ENCODE results near the gene CYP8B1. TPM values are rescaled to one million over a fixed set of nuclear protein-coding genes. Genes with fewer than 3 reads are reported as not detected.

The CYP8B1 gene
- total and polyA plus RNA-seq, 9 of the 15 experiments (the other 6 are each of a cell fraction or from before 2014, with no cell fraction given) = 0.04 TPM; not detected in 8

GRCh38 chr3:42836150-42837123 is 39.2 kb downstream of the CYP8B1 start (continued):
- TF ChIP-seq RERE (CRISPR knock-in tag; IDR thresholded peaks at IDR 0.05; ENCODE audit: borderline replicate concordance) = no peak
- no peak for TF ChIP-seq ZBTB1 (CRISPR knock-in tag; IDR thresholded peaks at IDR 0.05; ENCODE audit: borderline replicate concordance, low read depth)
- peak; percentile 97 for TF ChIP-seq NCOR1 (IDR thresholded peaks at IDR 0.05)
- no peak for TF ChIP-seq ZSCAN29 (IDR thresholded peaks at IDR 0.05)
- TF ChIP-seq CREM (IDR thresholded peaks at IDR 0.05; ENCODE audit: low read depth) = peak; percentile 70
- TF ChIP-seq PRMT5 (CRISPR knock-in tag; IDR thresholded peaks at IDR 0.05) = no peak
- TF ChIP-seq KLF16 (IDR thresholded peaks at IDR 0.05) = peak; percentile 97
- peak in 1 of 2 experiments; percentile 72 for TF ChIP-seq AFF1 (IDR thresholded peaks at IDR 0.05; ENCODE audit: low read depth in 1 of 2, partially characterized antibody in 2 of 2)
- TF ChIP-seq ZNF764 (CRISPR knock-in tag; IDR thresholded peaks at IDR 0.05; ENCODE audit: low read depth) = no peak
- TF ChIP-seq, protein P1, sequence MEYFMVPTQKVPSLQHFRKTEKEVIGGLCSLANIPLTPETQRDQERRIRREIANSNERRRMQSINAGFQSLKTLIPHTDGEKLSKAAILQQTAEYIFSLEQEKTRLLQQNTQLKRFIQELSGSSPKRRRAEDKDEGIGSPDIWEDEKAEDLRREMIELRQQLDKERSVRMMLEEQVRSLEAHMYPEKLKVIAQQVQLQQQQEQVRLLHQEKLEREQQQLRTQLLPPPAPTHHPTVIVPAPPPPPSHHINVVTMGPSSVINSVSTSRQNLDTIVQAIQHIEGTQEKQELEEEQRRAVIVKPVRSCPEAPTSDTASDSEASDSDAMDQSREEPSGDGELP (CRISPR knock-in tag; IDR thresholded peaks at IDR 0.05; ENCODE audit: borderline replicate concordance) = 0 out of 2 replicates have a peak, but pooled peaks have one; percentile 2
- 0 out of 4 replicates have a peak, but pooled peaks of 1 of the 2 experiments have one; percentile 34 for TF ChIP-seq MNT (conservative IDR thresholded peaks at IDR 0.05)
- TF ChIP-seq EP300 (IDR thresholded peaks at IDR 0.05; ENCODE audit: low read length) = peak; percentile 97
- TF ChIP-seq MYNN (IDR thresholded peaks at IDR 0.05) = peak; percentile 98
- TF ChIP-seq MYNN (CRISPR knock-in tag; IDR thresholded peaks at IDR 0.05) = no peak

Measured in K562 (cell line).